CD4-positive, alpha-beta T cell treated with Interleukin-4 for 4 hours (primary cell): ENCODE data around the gene HOXA7.

Experiments used
- DNase-seq: peaks from one replicate; pipeline ENCODE4 v3.0.0-alpha.2; 2020

The HOXA7 gene

DNA sequence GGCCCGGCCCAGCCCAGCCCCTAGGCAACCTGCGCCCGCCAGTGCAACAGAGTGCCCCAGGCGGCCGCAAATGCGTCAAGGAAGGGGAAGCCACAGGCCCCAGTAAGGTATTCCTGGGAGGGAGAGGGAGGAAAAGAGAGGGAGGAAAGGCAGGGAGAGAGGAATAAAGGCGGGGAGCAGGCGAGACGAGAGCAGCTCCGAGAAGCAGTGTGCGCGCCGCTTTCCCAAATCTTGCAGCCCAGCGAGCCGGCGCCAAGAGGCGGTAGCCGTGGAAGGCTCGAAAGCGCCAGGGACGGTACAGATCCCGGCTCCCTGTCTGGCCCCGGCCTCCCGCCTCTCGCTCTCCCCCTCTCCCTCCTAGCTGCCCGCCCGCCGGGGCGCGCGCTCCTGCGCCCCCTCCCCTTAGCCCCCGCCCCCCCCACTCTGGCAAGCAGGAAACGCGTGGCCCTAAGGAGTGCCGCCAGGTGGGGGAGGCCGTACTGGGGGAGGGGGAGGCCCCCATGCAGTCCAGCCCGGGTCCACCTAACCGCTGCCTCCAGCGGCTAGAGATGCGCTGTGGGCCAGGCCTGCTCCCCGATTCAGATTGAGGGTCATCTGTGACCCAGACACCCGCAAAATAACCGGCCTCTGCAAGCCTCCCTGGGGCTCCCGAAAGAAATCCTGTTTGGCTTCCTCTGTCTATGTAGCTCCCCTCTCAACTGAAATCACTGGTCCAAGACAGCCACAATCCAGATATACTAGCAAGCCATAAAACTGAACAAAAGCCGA lies 13.4 kb upstream of the HOXA7 start:
- no peak for DNase-seq

DNA sequence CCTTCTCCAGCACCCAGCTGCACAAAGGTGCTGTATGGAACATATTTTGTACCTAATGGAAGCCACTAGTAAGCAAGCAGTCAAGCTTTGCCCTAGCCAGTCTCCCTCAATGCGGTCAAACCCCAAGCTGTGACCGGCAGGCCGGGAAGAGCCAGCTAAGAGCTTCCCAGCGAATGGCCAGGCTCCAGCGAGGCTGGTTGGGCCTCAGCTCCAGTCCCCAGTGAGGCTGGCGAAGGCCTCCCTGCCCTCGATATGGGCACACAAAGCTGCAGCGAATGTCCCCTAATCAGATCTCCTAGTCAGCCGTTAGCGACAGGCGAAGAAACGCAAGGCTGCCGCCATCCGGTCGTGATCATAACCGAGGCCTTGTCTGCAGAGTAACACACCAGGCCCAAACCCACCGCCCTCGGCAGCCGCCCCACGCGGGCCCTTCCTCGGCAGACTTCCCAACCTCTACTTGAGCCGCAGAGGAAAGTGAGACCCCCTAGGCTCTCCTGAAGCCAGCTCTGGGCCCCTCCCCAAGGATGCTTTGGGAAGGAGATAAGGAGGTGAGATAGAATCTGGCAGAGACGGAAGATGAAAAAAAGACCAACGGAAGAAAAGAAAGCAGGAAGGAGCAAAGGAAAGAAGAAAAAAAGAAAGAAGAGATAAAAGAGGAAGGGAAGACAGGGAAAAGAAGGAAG lies 11.9 kb upstream of the HOXA7 start:
- no peak for DNase-seq

DNA sequence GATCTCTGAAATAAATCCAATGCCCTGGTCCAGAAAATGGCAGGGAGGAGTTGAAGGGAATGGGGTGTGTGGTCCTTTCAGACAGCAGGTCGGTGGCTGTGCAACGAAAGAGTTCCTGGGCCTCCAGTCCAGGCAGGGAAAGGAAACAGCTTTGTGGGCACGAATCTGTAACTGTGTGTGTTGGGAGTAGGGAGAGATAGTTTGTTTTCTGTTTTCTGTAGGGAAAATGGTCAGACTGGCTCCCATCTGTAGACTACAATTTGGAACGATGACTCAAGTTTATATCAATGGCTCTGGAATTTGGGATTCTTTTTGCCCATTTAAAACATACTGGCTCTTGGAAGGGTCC lies 11.4 kb upstream of the HOXA7 start:
- no peak for DNase-seq

DNA sequence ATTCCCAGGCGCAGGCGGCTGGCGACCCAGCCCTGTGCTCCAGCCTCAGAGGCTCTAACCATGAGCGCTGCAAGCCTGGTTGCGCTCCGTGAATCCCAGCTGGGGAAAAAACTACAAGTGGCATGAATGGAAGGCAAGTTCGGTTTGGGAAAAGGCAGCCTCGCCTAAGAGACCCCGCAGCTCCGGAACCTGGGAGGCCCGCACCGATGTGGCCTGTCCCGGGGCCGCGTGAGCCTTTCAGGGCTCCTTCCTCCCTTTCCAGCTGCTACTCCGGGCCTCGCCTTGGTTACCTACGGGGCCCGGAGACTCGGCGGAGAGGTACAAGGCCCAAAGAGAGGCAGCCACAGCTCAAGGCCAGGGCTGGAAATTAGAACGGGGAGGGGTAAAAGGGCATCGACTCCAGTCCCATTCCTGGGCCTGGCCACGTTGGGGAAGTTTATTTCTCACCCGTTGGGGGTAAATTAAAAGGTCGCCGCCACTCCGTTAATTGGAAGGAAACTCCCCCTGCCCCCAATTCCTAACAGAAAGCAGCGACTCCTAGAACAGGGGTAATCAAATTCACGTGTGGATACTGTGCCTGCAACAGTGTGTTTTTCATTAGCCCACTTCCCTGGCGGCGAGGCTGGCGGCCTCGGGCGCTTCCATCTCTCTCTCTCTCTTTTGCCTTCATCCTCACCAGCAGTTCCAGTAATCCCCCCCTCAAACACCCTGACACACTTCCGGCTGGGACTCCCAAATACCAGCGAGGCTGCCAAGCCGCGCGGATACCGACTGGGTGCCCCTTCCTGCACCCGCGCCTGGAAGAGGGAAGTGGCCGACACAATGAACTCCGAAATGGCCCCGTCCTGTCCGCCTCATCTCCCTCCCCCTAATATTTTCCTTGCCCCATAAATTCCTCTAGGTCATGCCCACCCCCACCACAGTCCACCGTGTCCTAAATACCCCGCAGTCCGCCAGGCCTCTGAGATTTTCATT lies 10.3 kb upstream of the HOXA7 start:
- DNase-seq, result no peak

DNA sequence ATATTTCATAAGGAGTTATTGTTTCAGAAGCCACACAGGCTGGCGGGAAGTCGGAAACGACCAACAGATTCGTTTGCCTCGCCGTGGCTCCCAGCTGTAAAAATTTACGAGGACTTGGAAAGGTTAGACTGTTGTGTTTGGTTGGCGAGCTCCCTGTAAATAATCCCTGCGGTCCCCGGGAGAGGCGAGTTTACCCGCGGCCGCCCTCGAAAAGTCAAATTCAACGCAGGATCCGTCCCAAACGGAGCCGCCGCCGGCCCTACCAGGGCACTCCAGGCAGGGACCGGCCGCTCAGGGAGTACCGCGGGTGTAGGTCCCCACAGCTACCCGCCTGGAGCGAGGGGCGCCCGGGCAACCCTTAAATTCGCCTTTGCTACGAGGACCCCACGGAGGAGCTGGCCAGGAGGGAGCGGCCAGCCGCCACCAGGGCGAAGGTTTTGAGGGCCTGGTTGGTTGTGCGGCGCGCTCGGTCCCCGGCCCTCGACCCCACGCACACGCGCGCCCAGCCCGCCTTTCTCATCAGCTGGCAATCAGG lies 9.6 kb upstream of the HOXA7 start:
- no peak for DNase-seq

DNA sequence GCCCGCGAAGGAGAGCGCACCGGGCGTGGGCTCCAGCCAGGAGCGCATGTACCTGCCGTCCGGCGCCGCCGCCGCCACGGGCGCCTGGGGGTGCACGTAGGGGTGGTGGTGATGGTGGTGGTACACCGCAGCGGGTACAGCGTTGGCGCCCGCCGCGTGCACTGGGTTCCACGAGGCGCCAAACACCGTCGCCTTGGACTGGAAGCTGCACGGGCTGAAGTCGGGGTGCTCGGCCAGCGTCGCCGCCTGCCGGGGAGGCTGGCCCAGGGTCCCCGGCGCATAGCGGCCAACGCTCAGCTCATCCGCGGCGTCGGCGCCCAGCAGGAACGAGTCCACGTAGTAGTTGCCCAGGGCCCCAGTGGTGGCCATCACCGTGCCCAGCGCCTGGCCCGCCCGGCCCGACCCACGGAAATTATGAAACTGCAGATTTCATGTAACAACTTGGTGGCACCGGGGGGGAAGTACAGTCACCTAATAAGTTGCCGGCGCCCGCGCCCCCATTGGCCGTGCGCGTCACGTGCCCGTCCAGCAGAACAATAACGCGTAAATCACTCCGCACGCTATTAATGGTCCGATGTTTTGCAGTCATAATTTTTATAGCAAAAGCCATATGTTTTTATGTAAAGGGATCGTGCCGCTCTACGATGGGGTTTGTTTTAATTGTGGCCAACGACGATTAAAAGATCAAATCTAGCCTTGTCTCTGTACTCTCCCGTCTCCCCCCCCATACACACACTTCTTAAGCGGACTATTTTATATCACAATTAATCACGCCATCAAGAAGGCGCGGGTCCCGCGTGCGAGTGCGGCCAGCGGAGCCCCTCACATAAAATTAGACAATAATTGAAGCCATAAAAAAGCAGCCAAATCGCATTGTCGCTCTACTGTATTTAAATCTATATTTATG lies 8.9 kb upstream of the HOXA7 start, which contains the start of gene HOXA9:
TSS of gene HOXA9 (minus strand) at position 449 of the 907 bp plus-strand sequence. CDS start at position 369, 80 bp downstream.
- no peak for DNase-seq

DNA sequence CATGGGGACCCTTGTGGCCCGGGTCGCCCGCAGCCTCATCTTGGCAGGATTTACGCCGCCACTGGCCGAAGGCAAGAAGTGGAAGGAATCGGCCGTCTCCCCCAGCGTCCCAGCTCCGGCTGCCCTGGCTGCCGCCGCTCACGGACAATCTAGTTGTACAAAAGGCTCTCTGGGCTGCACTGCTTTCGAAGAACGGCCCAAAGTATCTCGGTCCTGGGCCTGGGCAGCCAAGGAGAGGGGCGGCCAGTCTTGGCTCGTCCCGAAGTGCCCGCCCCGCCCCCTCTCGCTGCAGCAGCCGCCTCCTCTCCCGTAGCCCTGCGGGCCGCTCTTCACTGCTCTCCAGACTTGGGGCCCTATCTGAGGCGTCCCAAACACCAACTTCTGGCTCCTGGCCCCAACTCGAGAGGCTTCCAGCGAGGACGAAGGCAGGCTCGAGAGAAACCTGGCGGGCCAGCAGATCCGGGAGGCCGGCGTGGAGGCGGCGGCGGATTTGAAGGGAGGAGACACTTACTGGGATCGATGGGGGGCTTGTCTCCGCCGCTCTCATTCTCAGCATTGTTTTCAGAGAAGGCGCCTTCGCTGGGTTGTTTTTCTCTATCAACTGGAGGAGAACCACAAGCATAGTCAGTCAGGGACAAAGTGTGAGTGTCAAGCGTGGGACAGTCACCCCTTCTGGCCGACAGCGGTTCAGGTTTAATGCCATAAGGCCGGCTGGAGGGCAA lies 8.1 kb upstream of the HOXA7 start:
- DNase-seq, result no peak

DNA sequence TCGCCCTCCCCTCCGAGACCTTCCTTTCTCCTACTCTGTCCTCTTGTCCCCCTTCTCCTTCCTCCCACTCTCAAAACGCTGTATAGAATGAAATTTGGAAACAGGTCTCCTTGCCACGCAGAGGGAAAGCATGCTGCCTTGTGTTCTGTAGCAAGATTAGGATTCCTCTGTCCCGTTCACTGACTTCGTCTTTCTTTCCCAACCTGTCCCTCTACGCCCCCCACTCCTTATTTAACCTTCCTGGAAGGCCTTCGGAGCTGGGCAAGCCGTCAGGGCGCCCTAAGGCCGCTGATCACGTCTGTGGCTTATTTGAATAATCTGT lies 7.5 kb upstream of the HOXA7 start:
- DNase-seq, result no peak

DNA sequence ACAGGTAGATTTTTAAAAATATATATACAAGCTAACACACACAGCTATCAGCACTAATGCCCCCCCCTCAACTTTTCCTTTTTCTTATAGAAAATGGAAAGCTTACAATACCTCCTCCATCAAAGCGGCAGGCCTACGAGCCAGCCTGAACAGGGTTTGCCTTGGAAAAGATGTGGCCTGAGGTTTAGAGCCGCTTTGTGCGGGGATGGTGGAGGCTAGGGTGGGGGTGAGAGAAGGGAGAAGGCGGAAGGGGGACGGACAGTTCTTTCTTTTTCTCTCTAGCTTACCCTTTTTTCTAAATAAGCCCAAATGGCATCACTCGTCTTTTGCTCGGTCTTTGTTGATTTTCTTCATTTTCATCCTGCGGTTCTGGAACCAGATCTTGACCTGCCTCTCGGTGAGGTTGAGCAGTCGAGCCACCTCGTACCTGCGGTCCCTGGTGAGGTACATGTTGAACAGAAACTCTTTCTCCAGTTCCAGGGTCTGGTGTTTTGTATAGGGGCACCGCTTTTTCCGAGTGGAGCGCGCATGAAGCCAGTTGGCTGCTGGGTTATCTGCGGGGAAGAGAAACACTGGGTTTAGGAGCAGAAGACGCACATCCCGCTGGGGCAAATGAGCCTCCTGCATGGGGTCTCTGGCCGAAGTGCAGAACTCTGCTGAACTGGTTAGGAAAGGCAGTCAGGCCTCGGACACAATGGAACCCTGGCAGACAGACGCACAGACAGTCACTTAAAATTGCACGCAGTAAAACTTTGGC lies 7.0 kb upstream of the HOXA7 start:
- DNase-seq, result no peak

DNA sequence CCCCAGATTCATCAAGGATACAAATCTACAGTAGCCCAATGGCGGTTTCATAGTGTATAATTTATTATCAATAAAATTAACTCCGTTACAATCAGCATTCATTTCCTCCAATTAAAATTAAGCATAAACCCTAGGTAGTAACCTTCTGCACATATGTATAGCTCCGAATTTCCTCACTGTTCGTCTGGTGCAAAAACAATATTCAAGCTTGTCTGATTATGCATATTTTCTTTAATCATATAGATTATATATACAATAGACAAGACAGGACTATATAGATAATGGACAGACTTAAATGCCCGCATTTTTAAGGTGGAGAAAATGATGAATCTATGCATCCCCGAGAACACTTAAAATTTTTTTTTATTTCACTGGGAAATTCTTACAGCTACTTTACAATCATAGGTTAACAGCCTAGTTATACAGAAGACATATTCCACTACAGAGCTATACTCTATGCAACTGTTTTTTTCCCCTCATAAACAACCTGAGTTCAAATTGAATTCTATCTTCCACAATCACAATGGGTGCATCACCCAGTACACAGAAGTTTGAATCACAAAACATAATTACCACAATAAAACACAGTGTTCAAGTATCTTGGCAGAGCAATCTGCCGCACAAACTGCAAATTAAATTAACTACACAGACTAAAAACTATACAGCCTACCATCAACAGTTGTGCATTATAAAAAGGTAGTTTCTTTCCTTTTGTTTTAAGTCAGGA lies 6.2 kb upstream of the HOXA7 start:
- DNase-seq, result no peak

DNA sequence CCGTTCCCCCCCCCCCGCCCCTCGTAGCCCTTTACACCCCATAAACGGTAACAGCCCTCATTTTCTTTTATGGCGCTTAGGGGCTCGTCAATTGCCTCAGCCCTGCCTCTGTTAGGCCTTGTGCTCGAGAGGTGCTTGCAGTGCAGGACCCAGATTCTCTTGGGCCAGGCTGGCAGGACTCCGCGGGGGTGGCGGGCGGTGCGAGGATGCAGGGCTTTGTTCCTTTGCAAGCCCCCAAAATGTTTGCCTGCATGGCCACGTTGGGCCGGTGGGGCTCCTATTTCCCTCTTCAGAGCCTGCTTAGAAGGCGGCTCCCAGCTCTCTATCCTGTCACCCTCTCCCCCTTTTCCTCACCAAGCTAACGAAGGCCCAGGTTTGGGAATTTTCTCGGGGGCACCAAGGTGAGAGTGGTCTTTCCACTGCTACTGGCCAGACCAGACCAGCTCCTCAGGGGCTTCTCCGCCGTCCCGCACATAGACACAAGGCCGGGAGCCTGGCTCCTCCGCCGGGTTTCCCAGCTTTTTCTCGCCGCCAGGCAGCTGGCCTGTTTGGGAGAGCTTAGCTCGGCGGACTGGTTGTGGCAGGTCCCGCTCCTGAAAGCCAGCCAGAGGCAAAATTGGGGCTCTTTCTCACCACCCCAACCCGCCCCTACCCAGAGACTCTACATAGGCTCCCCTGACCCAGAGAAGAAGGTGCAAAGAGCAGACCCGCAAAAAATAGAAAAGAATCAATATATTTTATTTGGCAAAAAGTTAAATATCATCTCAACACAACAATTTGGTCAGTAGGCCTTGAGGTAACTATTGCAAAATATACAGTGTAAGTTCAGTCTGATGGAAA lies 5.5 kb upstream of the HOXA7 start:
- no peak for DNase-seq

DNA sequence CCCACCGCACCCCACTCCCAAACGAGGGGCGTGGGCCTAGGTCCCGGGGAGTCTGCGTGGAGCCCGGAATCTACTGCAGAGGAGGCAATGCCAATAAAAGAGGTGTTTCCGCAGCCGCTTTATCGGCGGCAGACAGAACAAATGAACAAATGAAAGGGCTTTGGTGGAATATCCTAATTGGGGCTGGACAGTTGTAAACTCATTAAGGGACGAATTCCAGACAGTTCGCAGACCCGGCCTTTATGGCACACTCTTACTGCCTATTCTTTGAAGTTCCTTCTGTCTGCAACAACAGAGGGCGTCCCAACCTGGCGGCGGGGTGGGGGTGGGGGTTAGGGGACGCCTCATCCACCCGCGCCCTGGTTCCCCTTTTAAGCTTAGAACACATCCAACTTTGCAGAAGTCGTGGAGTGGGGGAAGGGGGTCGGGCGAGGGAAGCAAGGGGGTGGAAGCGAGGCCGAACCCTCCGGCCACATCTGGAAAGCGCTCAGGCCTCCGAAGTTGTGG lies 4.8 kb upstream of the HOXA7 start:
- no peak for DNase-seq

DNA sequence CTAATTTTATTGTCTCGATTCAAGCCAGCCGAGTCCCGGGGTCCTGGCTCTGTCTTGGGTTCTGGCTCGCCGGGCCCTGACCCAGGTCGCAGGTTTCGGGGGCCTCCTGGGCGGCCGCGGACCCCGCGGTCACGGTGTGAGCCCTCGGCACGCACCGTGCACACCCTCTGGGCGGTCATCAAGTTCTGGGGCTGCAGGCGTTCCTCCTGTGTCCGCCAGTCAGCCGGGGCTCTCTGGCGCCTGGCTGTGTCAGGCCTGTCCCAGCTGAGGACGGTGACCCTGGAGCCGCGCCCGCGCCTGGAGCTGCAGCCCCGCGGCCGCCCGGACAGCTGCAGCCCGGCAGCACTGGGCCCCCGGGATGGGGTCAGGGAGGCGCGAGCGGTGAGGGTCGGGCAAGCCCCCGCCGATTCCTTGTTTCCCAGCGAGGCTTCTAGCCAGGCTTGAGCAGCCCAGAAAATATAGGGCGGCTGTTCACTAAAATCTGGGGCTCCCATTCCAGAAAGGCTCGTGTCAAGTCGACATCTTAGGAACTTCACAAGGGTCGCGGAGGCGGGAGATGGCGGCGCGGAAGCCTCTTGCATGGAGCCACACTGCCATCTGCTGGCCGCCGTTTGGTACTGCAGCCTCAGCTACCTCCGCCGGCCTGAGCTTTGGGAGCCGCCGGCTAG lies 4.2 kb upstream of the HOXA7 start:
- DNase-seq, result peak; percentile 85

DNA sequence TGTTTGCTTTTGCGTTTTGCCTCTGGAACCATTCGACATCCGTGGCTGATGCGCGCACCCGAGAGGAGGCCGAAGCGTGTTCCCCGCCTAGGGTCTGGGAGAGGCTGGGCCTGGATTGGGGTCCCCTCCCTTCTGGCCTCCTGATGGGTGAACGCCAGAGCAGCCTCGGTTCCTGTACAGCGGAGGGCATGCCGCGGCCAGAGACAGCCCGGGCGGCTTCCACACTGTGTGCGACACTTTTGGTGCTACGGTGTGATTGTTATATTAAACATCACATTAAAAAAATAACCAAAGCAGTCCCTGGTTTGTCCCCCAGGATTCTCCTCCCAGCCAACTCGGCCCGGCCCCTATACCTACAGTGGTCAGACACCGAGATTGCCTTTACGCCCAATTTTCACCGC lies 3.7 kb upstream of the HOXA7 start:
- no peak for DNase-seq

DNA sequence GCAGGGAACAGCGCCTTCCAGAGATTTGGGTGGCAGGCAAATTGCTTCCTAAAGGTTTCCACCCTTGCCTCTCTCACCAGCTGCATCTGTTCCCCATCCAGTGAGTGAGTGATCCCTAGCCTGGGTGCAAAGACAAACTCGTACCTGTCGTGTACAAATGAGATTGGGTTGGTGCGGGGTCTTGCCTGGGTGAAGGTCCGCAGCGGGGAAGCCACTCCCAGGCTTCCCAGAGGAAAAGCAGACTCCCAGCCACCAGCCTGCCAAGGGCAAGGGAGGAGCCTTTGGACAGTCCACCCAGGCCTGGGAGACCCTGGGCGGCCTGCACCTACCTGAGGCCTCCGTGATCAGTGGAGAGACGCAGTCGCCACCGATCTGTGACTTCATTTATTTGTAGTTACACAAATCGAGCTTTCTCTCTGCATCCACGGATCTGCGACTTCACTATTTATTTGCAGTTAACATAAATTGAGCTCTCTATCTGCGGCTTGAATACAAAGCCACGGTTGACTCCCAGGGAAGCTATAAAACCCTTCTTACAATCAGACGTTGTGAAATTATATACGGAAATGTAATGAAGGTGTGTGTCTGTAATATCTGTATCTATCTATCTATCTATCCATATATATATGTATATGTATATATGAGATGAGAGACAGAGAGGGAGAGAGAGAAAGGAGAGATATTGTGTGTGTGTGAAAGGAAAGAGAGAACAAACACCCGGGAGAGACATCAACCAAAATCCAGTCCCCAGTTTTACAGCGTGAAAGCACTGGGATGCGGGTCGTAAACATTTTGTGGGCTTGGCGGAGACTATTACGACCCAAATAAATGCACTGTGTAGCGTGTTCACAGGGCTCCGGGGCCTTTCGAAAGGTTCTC lies 3.0 kb upstream of the HOXA7 start:
- no peak for DNase-seq

DNA sequence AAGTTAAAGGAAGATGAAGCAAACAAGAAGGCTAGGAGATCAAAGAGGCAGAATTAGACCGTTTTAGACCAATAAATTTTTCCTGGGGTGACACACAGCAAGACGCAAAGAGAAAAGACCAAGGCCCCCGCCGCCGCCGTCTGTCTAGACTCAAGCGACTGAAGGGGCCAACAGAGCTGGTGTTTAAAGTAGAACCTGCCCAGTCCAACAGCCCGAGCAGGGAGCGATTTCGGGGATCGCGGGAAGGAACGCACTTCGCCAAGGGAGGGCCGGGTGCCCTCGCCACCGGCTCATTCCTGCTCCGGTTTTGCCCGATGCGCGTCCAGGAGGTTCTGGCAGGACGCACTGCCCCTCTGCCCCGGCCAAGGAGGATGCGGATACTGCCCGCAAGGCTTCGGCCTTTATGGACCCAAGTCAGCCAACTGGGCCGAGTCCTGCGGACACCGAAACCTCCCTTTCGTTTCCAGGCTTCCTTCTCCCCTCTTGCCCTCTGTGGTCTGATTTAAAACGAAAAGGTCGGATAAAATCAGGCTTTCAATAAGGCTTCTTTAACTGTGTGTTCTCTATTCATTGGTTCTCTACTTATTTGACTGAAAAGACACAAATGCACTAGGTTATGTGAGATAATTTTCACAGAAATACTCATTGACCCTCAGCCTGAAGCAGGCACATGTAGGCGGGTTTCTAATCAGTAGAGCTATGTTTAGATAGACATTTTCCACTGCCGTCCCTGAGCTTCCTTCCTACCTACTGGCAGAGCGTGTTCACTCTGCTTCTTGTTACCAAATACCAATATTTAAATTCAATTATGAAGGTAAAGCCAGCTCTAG lies 2.2 kb upstream of the HOXA7 start:
- no peak for DNase-seq
